ENCODE measurements around the gene ADAMTS2. TPM values are rescaled to one million over a fixed set of nuclear protein-coding genes. Genes with fewer than 3 reads are reported as not detected.

Gene ADAMTS2
- total RNA-seq, 1 donor from 2014 or later = 7.7 TPM

DNA sequence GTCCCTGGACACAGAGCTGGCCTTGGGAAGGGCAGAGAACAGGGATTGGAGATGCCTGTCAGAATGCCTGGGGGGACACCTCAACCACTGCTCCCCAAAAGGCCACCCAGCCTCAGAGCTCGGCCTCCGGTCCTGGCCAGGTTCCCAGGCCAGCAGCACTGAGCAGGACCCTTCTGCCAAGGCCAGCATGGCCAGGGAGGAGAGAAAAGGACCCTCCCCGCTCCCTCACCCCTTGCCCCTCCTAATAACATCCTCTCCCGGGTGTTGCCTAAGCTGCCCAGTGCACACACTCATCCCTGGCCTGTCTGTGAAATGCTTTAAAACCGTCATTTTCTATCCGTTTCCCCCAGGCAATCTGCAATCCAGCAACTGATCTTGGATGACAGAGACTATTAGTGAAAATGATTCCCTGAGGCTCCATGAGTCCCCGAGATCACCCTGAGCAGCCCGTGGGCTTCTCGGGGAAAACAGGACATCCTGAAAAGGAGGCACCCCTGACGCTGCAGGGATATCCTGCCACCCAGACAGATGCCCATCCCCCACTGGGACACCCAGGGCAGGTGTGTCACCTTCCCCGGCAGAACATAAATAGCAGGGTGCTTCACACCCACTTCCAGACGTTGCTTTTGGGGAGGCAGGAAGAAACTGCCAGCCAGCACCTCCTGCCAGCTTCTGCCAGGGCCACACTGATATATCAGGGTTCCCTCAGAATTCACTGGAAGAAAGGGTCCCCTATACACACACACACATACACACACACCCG lies 75.3 kb downstream of the ADAMTS2 start:
- Mint-ChIP-seq H3K9me3 (no peaks in the 10 kb centered on the region), H3K27ac (no peak overlapping the region), H3K36me3 (no peaks in the 10 kb centered on the region), H3K4me1 (ENCODE audit: unreplicated experiment) (peaks cover 13% of the 10 kb centered on the region), H3K27me3 (no peaks in the 10 kb centered on the region), H3K4me3 (no peak overlapping the region)
- TF ChIP-seq, protein P1, sequence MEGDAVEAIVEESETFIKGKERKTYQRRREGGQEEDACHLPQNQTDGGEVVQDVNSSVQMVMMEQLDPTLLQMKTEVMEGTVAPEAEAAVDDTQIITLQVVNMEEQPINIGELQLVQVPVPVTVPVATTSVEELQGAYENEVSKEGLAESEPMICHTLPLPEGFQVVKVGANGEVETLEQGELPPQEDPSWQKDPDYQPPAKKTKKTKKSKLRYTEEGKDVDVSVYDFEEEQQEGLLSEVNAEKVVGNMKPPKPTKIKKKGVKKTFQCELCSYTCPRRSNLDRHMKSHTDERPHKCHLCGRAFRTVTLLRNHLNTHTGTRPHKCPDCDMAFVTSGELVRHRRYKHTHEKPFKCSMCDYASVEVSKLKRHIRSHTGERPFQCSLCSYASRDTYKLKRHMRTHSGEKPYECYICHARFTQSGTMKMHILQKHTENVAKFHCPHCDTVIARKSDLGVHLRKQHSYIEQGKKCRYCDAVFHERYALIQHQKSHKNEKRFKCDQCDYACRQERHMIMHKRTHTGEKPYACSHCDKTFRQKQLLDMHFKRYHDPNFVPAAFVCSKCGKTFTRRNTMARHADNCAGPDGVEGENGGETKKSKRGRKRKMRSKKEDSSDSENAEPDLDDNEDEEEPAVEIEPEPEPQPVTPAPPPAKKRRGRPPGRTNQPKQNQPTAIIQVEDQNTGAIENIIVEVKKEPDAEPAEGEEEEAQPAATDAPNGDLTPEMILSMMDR (conservative IDR thresholded peaks at IDR 0.05) = no peak
- peak; percentile 58 for DNase-seq (ENCODE audit: extremely low spot score, unreplicated experiment)

DNA sequence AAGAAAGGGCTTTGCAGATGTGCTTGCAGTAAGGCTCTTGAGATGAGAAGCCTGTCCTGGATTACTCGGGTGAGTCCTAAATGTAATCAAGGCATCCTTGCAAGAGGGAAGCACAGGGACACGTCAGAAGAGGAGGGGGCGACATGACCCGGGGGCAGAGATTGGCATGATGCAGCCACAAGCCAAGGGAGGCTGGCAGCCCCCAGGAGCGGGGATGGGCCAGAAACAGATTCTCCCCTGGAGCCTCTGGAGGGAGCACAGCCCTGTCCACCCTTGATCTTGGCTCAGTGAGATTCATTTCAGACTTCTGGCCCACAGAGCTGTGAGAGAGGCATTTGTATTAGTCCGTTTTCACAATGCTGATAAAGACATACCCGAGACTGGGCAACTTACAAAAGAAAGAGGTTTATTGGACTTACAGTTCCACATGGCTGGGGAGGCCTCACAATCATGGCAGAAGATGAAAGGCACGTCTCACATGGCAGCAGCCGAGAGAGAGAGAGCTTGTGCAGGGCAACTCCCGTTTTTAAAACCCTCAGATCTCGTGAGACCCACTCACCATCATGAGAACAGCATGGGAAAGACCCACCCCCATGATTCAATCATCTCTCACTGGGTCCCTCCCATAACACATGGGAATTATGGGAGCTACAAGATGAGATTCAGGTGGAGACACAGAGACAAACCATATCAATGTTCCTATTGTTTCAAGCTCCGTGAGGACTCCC lies 76.1 kb downstream of the ADAMTS2 start:
- peak; percentile 65 for DNase-seq (ENCODE audit: extremely low spot score, unreplicated experiment)
- H3K9me3 Mint-ChIP-seq = no peaks in the 10 kb centered on the region
- no peak overlapping the region for H3K4me3 Mint-ChIP-seq
- no peaks in the 10 kb centered on the region for H3K36me3 Mint-ChIP-seq
- TF ChIP-seq, protein P1 (conservative IDR thresholded peaks at IDR 0.05) = no peak
- H3K27ac Mint-ChIP-seq = no peak overlapping the region
- H3K4me1 Mint-ChIP-seq (ENCODE audit: unreplicated experiment) = peaks cover 13% of the 10 kb centered on the region
- no peaks in the 10 kb centered on the region for H3K27me3 Mint-ChIP-seq

DNA sequence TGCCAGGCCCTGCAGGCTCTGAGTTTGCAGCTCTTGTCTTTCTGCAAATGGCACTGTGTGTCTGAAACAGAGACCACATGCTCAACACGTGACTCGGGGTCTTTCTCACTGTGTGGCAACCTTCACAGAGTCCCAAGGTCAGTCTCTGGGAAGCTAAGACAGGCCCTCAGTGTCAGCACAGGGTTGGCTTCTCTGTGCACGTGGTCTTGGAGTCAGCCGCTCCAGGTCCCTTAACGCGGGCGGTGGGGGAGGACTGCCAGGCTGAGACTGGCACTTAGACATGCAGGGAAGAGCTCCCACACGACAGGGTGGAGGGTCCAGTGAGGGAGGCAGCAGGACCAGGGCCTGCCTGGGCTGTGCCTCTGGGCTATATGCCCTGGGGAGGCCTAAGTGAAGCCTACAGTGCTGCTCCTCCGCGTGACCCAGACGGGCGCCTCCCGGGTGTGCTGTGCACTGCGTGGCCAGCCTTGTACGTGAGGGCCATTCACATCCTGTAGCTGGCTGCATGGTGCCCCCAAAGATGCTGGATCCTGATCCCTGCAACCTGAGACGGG lies 76.8 kb downstream of the ADAMTS2 start:
- Mint-ChIP-seq H3K4me3 (no peak overlapping the region), H3K27me3 (no peaks in the 10 kb centered on the region), H3K36me3 (no peaks in the 10 kb centered on the region), H3K4me1 (ENCODE audit: unreplicated experiment) (peaks cover 11% of the 10 kb centered on the region), H3K27ac (no peak overlapping the region), H3K9me3 (no peaks in the 10 kb centered on the region)
- TF ChIP-seq, protein P1 (conservative IDR thresholded peaks at IDR 0.05) = no peak
- peak; percentile 63 for DNase-seq (ENCODE audit: extremely low spot score, unreplicated experiment)

DNA sequence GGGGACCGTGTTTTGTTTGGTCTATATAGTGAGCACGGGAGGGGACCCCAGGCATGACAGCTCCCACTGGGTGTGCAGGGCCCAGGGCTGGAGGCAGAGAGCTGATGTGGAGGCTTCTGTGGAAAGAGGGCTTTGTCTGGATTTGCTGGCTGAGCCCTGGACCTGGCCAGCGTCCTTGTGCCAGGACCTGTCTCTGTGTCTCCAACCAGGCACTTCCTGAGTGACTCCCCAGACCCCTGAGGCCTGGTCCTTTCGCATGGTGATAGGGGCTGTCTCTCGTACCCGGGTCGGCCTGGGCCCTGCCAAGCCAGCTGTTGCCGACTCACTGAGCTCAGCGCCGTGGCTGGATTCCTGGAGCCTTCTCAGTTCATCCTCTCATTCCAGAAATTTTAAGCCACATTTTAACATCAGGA lies 77.6 kb downstream of the ADAMTS2 start:
- Mint-ChIP-seq H3K27me3 (no peaks in the 10 kb centered on the region), H3K27ac (no peak overlapping the region), H3K36me3 (no peaks in the 10 kb centered on the region), H3K4me1 (ENCODE audit: unreplicated experiment) (peaks cover 4% of the 10 kb centered on the region), H3K4me3 (no peak overlapping the region), H3K9me3 (no peaks in the 10 kb centered on the region)
- TF ChIP-seq, protein P1 (conservative IDR thresholded peaks at IDR 0.05) = no peak
- DNase-seq (ENCODE audit: extremely low spot score, unreplicated experiment) = peak; percentile 62

DNA sequence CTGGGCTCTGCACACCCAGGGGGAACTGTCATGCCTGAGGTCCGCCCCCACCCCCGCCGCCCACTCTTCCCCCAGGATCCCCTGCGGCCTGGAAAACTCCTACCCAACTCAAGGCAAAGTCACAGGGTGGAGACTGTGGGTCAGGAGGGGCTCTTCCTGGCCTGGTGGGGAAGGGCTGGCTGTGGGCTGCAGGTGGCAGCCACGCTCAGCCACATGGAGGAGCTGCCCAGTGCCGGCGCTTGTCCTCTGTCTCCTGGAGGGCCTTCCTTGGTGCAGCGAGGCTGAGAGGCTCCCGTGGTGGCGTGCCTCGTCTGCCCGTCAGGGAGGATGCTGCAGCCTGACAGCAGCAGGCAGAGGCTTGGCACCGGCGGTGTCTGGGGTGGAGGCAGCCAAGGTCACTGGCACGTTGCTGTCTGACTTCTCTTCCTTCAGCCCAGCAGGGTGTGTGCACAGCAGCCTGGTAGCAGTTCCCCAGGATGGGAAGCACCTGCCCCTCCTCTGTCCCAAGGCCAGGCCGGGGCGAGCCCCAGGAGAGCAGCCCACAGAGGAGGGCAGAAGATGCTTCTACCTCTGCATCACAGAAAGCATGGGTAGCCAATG lies 78.1 kb downstream of the ADAMTS2 start:
- TF ChIP-seq, protein P1 (conservative IDR thresholded peaks at IDR 0.05) = no peak
- Mint-ChIP-seq H3K9me3 (no peaks in the 10 kb centered on the region), H3K4me1 (ENCODE audit: unreplicated experiment) (peaks cover 4% of the 10 kb centered on the region), H3K36me3 (no peaks in the 10 kb centered on the region), H3K27ac (no peak overlapping the region), H3K27me3 (no peaks in the 10 kb centered on the region), H3K4me3 (no peak overlapping the region)
- DNase-seq (ENCODE audit: extremely low spot score, unreplicated experiment) = peak; percentile 58
